HepG2 (cell line): ENCODE measurements around the gene RPLP2. TPM values are rescaled to one million over a fixed set of nuclear protein-coding genes. Genes with fewer than 3 reads are reported as not detected.

Experiments
- AHDC1 ChIP-seq: sonication (generic); formaldehyde crosslinking; IDR thresholded peaks from 2 replicates; pipeline ENCODE4 v1.5.1; 2020; ENCODE audit warnings: mild to moderate bottlenecking, missing genetic modification reagents, borderline replicate concordance
- AHR ChIP-seq: IDR thresholded peaks from 2 replicates; pipeline ENCODE4 v1.6.1; 2018; ENCODE audit warnings: missing genetic modification reagents, missing compliant biosample characterization
- ATF7 ChIP-seq, 2 experiments: fragments of 450-650 bp in 1 of 2; sonication (generic) in 1 of 2; formaldehyde crosslinking in 1 of 2; IDR thresholded peaks; 2 replicates each; pipeline versions ENCODE4 v1.4.0 to v1.6.1; 2016 to 2020; ENCODE audit warnings: antibody characterized with exemption in 1 of 2, mild to moderate bottlenecking in 1 of 2, missing genetic modification reagents in 1 of 2
- CEBPB ChIP-seq: IDR thresholded peaks from 2 replicates; pipeline ENCODE4 v1.6.1; 2011; ENCODE audit warnings: low read depth, low read length, improper control_type of control experiment, borderline replicate concordance
- CEBPG ChIP-seq: IDR thresholded peaks from 2 replicates; pipeline ENCODE4 v1.6.1; 2016
- GATAD2A ChIP-seq: IDR thresholded peaks from 2 replicates; pipeline ENCODE4 v1.6.1; 2016
- KLF15 ChIP-seq: sonication (generic); formaldehyde crosslinking; IDR thresholded peaks from 2 replicates; pipeline ENCODE4 v1.8.1; 2023; ENCODE audit warnings: borderline replicate concordance, mild to moderate bottlenecking, inconsistent platforms, missing genetic modification reagents, mixed read lengths
- MED13 ChIP-seq: sonication (generic); formaldehyde crosslinking; IDR thresholded peaks from 2 replicates; pipeline ENCODE4 v1.5.0; 2020; ENCODE audit warnings: missing genetic modification reagents
- PAF1 ChIP-seq: IDR thresholded peaks from 2 replicates; pipeline ENCODE4 v1.6.1; 2016; ENCODE audit warnings: missing genetic modification reagents, missing compliant biosample characterization
- PHF5A ChIP-seq: IDR thresholded peaks from one replicate; pipeline ENCODE4 v1.6.1; 2018; ENCODE audit warnings: low read depth, missing genetic modification reagents; ENCODE audit not compliant: unreplicated experiment
- RERE ChIP-seq: IDR thresholded peaks from 2 replicates; pipeline ENCODE4 v1.6.1; 2016; ENCODE audit warnings: low read depth, missing genetic modification reagents, missing compliant biosample characterization
- SALL2 ChIP-seq: sonication (generic); formaldehyde crosslinking; IDR thresholded peaks from 2 replicates; pipeline ENCODE4 v1.8.1; 2023; ENCODE audit warnings: mild to moderate bottlenecking, missing genetic modification reagents, inconsistent platforms
- YEATS4 ChIP-seq: sonication (generic); formaldehyde crosslinking; IDR thresholded peaks from 2 replicates; pipeline ENCODE4 v1.4.0; 2020; ENCODE audit warnings: missing genetic modification reagents, borderline replicate concordance
- ZNF770 ChIP-seq: sonication (generic); formaldehyde crosslinking; IDR thresholded peaks from 2 replicates; pipeline ENCODE4 v1.5.0; 2020; ENCODE audit warnings: mild to moderate bottlenecking, missing genetic modification reagents
- ZSCAN22 ChIP-seq: sonication (generic); formaldehyde crosslinking; IDR thresholded peaks from 2 replicates; pipeline ENCODE4 v1.4.0; 2020; ENCODE audit warnings: mild to moderate bottlenecking, missing genetic modification reagents
- polyA plus RNA-seq, 8 experiments: library from polyadenylated mRNA; depleted of rRNA in 3 of 8; stranded (reverse) in 7 of 8; unstranded in 1 of 8; fragments of >200 nt; fragmentation: Illumina TruSeq in 4 of 8; extraction: Trizol in 4 of 8; gene quantifications; 2 replicates each; pipeline versions ENCODE4 v1.2.1 to v1.2.3, GENCODE V29; 2011 to 2016; ENCODE audit warnings: low read depth in 4 of 8, missing spikeins in 1 of 8, mixed read lengths in 1 of 8; ENCODE audit not compliant: insufficient read depth in 1 of 8
- total RNA-seq, 5 experiments: library from RNA; depleted of rRNA; stranded (reverse); fragments of >200 nt; fragmentation: Illumina TruSeq; extraction: Trizol; gene quantifications; 2 replicates each; pipeline ENCODE4 v1.2.3, GENCODE V29; 2016; ENCODE audit warnings: low read depth in 1 of 5

The RPLP2 gene
- total and polyA plus RNA-seq, 2 of the 13 experiments (the other 11 are each of a cell fraction or from before 2014, with no cell fraction given) = 978 to 2,106 TPM

- TF ChIP-seq SALL2 (CRISPR knock-in tag) = 0 out of 2 replicates have a peak, but pooled peaks have one; percentile 9
- TF ChIP-seq GATAD2A (CRISPR knock-in tag) = peak; percentile 37; the same call in 1 of the 2 replicates
- TF ChIP-seq AHDC1 (CRISPR knock-in tag) = no peak
- no peak for TF ChIP-seq PAF1
- 0 out of 2 replicates have a peak, but pooled peaks have one; percentile 17 for TF ChIP-seq RERE
- TF ChIP-seq ZSCAN22 = no peak
- peak; percentile 84 for TF ChIP-seq CEBPB
- peak; percentile 86 for TF ChIP-seq CEBPG (CRISPR knock-in tag)
- TF ChIP-seq PHF5A (CRISPR knock-in tag) = peak; percentile 7
- TF ChIP-seq ZNF770 (CRISPR knock-in tag) = 0 out of 2 replicates have a peak, but pooled peaks have one; percentile 54
- peak; percentile 69 for TF ChIP-seq ATF7 (IDR thresholded peaks at IDR 0.05)
- TF ChIP-seq ATF7 (CRISPR knock-in tag; IDR thresholded peaks at IDR 0.05) = peak; percentile 94
- TF ChIP-seq KLF15 (CRISPR knock-in tag) = peak; percentile 77; the same call in 1 of the 2 replicates
- TF ChIP-seq YEATS4 (CRISPR knock-in tag) = no peak
- TF ChIP-seq MED13 (CRISPR knock-in tag) = no peak
- 0 out of 2 replicates have a peak, but pooled peaks have one; percentile 44 for TF ChIP-seq AHR (CRISPR knock-in tag)
These were observed 8.8 kb downstream of the RPLP2 start, which contains the start of gene PNPLA2 (continued) for GRCh38 chr11:818396-819128.
